Hypothalamus (tissue), 51 donors: Measurements from ENCODE around the gene PDE3B.
"Not testable (repeated sequence)": the region's sequence is repeated elsewhere in the genome, so short reads cannot be mapped to it uniquely, and the experiment has no call there.

ENCODE experiments used
- DNase-seq, 51 donors: peaks; one replicate each; lab custom pipeline; 2025; lab: John Stamatoyannopoulos, UW

The PDE3B gene

GRCh38 chr11:14673824-14674405 lies 30.3 kb downstream of the PDE3B start:
- no peak for DNase-seq

GRCh38 chr11:14676068-14676467 lies 32.5 kb downstream of the PDE3B start:
- DNase-seq: no peak

- no peak for DNase-seq
Measured at GRCh38 chr11:14677146-14677545, 33.5 kb downstream of the PDE3B start.

GRCh38 chr11:14678350-14678749 lies 34.7 kb downstream of the PDE3B start:
- no peak for DNase-seq

GRCh38 chr11:14679662-14680061 lies 36.1 kb downstream of the PDE3B start:
- DNase-seq: no peak

- DNase-seq: not testable (repeated sequence)
Measured at GRCh38 chr11:14684234-14684915, 40.8 kb downstream of the PDE3B start.

GRCh38 chr11:14687456-14687855 lies 43.9 kb downstream of the PDE3B start:
- DNase-seq: no peak

GRCh38 chr11:14687943-14688627 lies 44.5 kb downstream of the PDE3B start:
- DNase-seq: no peak

GRCh38 chr11:14695656-14696055 lies 52.1 kb downstream of the PDE3B start:
- DNase-seq: not testable (repeated sequence)

GRCh38 chr11:14698771-14699170 lies 55.2 kb downstream of the PDE3B start:
- DNase-seq: no peak

- DNase-seq: no peak
Measured at GRCh38 chr11:14700593-14700992, 57.0 kb downstream of the PDE3B start.

GRCh38 chr11:14702760-14703159 lies 59.2 kb downstream of the PDE3B start:
- DNase-seq: no peak

- DNase-seq: no peak
Measured at GRCh38 chr11:14703731-14704130, 60.1 kb downstream of the PDE3B start.

GRCh38 chr11:14705067-14705466 lies 61.5 kb downstream of the PDE3B start:
- no peak for DNase-seq

GRCh38 chr11:14713496-14714244 lies 70.1 kb downstream of the PDE3B start:
- DNase-seq: no peak

GRCh38 chr11:14715669-14716068 lies 72.1 kb downstream of the PDE3B start:
- not testable (repeated sequence) for DNase-seq

GRCh38 chr11:14722496-14722895 lies 78.9 kb downstream of the PDE3B start:
- no peak for DNase-seq

- DNase-seq: no peak
Measured at GRCh38 chr11:14725150-14725549, 81.5 kb downstream of the PDE3B start.

GRCh38 chr11:14727215-14727614 lies 83.6 kb downstream of the PDE3B start:
- no peak for DNase-seq

- DNase-seq: no peak
Measured at GRCh38 chr11:14727746-14728145, 84.1 kb downstream of the PDE3B start.

GRCh38 chr11:14740539-14740938 lies 96.9 kb downstream of the PDE3B start:
- not testable (repeated sequence) for DNase-seq
